ENCODE data around the gene TPCN1.

Gene TPCN1

GRCh38 chr12:113271853-113272561 is 50.7 kb downstream of the TPCN1 start:
- TF ChIP-seq CTCF (IDR thresholded peaks at IDR 0.05; ENCODE audit: low read depth, low read length, missing control alignments), result no peak
- DNase-seq, result peak; percentile 77
- peaks cover 13% of the 10 kb centered on the region for H3K36me3 ChIP-seq (replicated peaks)
- H3K27me3 ChIP-seq (replicated peaks), result no peaks in the 10 kb centered on the region
- in situ Hi-C loops (cut with HindIII; ENCODE audit: low pct_ligation_motif_present, low sequenced_read_pairs), result no loop called here
- peak overlapping the region; percentile 27 for H3K4me3 ChIP-seq (ENCODE audit: low read depth, low read length)
- peak overlapping the region; percentile 54 for H3K27ac ChIP-seq

GRCh38 chr12:113273053-113273725 is 51.9 kb downstream of the TPCN1 start:
- H3K36me3 ChIP-seq (replicated peaks), result peaks cover 13% of the 10 kb centered on the region
- no peaks in the 10 kb centered on the region for H3K27me3 ChIP-seq (replicated peaks)
- in situ Hi-C loops (cut with HindIII; ENCODE audit: low pct_ligation_motif_present, low sequenced_read_pairs), result no loop called here
- DNase-seq, result no peak
- TF ChIP-seq CTCF (IDR thresholded peaks at IDR 0.05; ENCODE audit: low read depth, low read length, missing control alignments), result no peak
- H3K4me3 ChIP-seq (ENCODE audit: low read depth, low read length), result no peak overlapping the region
- no peak overlapping the region for H3K27ac ChIP-seq

GRCh38 chr12:113274848-113275247 is 53.6 kb downstream of the TPCN1 start:
- H3K36me3 ChIP-seq (replicated peaks), result peaks cover 13% of the 10 kb centered on the region
- in situ Hi-C loops (cut with HindIII; ENCODE audit: low pct_ligation_motif_present, low sequenced_read_pairs), result no loop called here

GRCh38 chr12:113276306-113276705 is 55.0 kb downstream of the TPCN1 start:
- peaks cover 15% of the 10 kb centered on the region for H3K36me3 ChIP-seq (replicated peaks)
- H3K27ac ChIP-seq, result no peak overlapping the region
- in situ Hi-C loops (cut with HindIII; ENCODE audit: low pct_ligation_motif_present, low sequenced_read_pairs), result no loop called here
- H3K4me3 ChIP-seq (ENCODE audit: low read depth, low read length), result no peak overlapping the region
- no peaks in the 10 kb centered on the region for H3K27me3 ChIP-seq (replicated peaks)
- no peak for DNase-seq
- TF ChIP-seq CTCF (IDR thresholded peaks at IDR 0.05; ENCODE audit: low read depth, low read length, missing control alignments), result no peak

More at GRCh38 chr12:113274848-113275247, 53.6 kb downstream of the TPCN1 start:
- no peak overlapping the region for H3K4me3 ChIP-seq (ENCODE audit: low read depth, low read length)
- DNase-seq, result no peak
- H3K27me3 ChIP-seq (replicated peaks), result no peaks in the 10 kb centered on the region
- H3K27ac ChIP-seq, result no peak overlapping the region
- no peak for TF ChIP-seq CTCF (IDR thresholded peaks at IDR 0.05; ENCODE audit: low read depth, low read length, missing control alignments)

GRCh38 chr12:113276946-113277500 is 55.8 kb downstream of the TPCN1 start:
- DNase-seq, result no peak
- Histone ChIP-seq H3K4me3 (ENCODE audit: low read depth, low read length) (no peak overlapping the region), H3K27ac (no peak overlapping the region), H3K36me3 (replicated peaks) (peaks cover 17% of the 10 kb centered on the region), H3K27me3 (replicated peaks) (no peaks in the 10 kb centered on the region)
- TF ChIP-seq CTCF (IDR thresholded peaks at IDR 0.05; ENCODE audit: low read depth, low read length, missing control alignments), result no peak
- in situ Hi-C loops (cut with HindIII; ENCODE audit: low pct_ligation_motif_present, low sequenced_read_pairs), result no loop called here
